Chondrocyte (in vitro differentiated cells): ENCODE data around the gene ABLIM2. TPM values are rescaled to one million over a fixed set of nuclear protein-coding genes. Genes with fewer than 3 reads are reported as not detected.

Experiments
- DNase-seq: peaks from one replicate; pipeline ENCODE4 v3.0.0; 2021; ENCODE audit warnings: mixed read lengths, low spot score
- H3K27ac Mint-ChIP-seq: one replicate; pipeline ENCODE4 v1.8.0; 2021; ENCODE audit warnings: mild to moderate bottlenecking, moderate library complexity, mixed read lengths; ENCODE audit not compliant: unreplicated experiment
- H3K27me3 Mint-ChIP-seq: 2 replicates; pipeline ENCODE4 v1.8.0; 2021; ENCODE audit warnings: low read depth, mixed read lengths
- H3K36me3 Mint-ChIP-seq: 2 replicates; pipeline ENCODE4 v1.8.0; 2021; ENCODE audit warnings: low read depth, mixed read lengths
- H3K4me1 Mint-ChIP-seq: 2 replicates; pipeline ENCODE4 v1.8.0; 2021; ENCODE audit warnings: low read depth, mild to moderate bottlenecking, mixed read lengths
- H3K4me3 Mint-ChIP-seq: one replicate; pipeline ENCODE4 v1.8.0; 2021; ENCODE audit warnings: mild to moderate bottlenecking, moderate library complexity, mixed read lengths; ENCODE audit not compliant: unreplicated experiment
- H3K9me3 Mint-ChIP-seq: 2 replicates; pipeline ENCODE4 v1.8.0; 2021; ENCODE audit warnings: low read depth, mixed read lengths
- total RNA-seq: library from RNA; stranded (reverse); gene quantifications from 3 replicates; pipeline ENCODE4 v1.2.1, GENCODE V29; 2021
- TF ChIP-seq, protein P1 (sequence below): fragments of 200-600 bp; sonication (generic); IDR thresholded peaks from 2 replicates; pipeline ENCODE4 v1.5.0; 2021; ENCODE audit warnings: antibody characterized with exemption, mild to moderate bottlenecking, moderate library complexity

The ABLIM2 gene
- total RNA-seq, 1 donor from 2014 or later: 0.47 TPM

DNA sequence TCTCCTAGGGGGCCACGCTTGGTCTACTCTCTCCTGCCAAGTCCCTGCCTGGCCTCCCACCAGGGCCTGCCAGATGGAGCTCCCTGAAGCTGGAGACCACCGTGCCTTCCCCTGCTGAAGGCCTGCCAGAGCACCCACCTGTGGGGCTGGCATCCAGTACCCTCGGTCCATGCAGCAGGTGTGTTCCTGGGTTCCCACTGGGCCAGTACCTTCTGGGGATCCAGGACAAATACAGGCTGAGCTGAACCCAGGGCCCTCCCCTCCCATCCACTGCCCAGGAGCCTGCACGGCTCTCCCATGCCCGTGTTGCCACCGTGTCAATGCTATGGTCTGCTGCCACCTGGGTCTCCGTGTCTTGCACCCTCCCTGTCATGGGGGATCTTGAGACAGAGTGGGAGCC lies 68.8 kb downstream of the ABLIM2 start:
- TF ChIP-seq, protein P1, sequence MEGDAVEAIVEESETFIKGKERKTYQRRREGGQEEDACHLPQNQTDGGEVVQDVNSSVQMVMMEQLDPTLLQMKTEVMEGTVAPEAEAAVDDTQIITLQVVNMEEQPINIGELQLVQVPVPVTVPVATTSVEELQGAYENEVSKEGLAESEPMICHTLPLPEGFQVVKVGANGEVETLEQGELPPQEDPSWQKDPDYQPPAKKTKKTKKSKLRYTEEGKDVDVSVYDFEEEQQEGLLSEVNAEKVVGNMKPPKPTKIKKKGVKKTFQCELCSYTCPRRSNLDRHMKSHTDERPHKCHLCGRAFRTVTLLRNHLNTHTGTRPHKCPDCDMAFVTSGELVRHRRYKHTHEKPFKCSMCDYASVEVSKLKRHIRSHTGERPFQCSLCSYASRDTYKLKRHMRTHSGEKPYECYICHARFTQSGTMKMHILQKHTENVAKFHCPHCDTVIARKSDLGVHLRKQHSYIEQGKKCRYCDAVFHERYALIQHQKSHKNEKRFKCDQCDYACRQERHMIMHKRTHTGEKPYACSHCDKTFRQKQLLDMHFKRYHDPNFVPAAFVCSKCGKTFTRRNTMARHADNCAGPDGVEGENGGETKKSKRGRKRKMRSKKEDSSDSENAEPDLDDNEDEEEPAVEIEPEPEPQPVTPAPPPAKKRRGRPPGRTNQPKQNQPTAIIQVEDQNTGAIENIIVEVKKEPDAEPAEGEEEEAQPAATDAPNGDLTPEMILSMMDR: no peak
- Mint-ChIP-seq H3K27ac (no peak overlapping the region), H3K36me3 (peaks cover 13% of the 10 kb centered on the region), H3K4me1 (peaks cover 4% of the 10 kb centered on the region), H3K4me3 (no peak overlapping the region), H3K9me3 (peaks cover 19% of the 10 kb centered on the region), H3K27me3 (peaks cover 14% of the 10 kb centered on the region)
- no peak for DNase-seq

DNA sequence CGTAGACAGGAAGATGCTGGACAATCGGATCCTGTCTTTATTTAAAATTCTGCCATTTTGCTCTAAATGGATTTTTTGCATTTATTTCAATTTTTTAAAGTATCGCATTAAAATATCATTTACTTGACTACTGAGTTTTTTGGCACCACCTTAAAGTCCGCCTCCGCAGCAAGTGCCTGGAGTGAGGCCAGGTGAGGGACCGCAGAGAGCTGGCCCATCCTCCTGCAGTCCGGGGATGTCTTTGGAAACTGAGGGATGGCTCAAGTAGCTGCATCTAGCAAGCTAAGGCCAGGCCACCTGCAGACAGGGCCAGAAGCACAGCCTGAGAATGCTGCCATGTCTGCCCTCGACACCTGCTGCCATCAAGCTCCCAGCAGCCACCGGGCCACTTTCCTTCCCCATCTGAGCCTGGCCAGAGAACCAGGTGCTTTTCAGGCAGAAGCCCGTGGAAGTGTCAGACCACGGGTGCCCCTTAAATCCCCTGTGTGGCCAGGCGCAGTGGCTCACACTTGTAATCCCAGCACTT lies 69.6 kb downstream of the ABLIM2 start:
- DNase-seq: no peak
- Mint-ChIP-seq H3K27me3 (peaks cover 14% of the 10 kb centered on the region), H3K4me1 (peaks cover 4% of the 10 kb centered on the region), H3K4me3 (no peak overlapping the region), H3K9me3 (peaks cover 13% of the 10 kb centered on the region), H3K27ac (no peak overlapping the region), H3K36me3 (peaks cover 10% of the 10 kb centered on the region)
- TF ChIP-seq, protein P1: no peak

DNA sequence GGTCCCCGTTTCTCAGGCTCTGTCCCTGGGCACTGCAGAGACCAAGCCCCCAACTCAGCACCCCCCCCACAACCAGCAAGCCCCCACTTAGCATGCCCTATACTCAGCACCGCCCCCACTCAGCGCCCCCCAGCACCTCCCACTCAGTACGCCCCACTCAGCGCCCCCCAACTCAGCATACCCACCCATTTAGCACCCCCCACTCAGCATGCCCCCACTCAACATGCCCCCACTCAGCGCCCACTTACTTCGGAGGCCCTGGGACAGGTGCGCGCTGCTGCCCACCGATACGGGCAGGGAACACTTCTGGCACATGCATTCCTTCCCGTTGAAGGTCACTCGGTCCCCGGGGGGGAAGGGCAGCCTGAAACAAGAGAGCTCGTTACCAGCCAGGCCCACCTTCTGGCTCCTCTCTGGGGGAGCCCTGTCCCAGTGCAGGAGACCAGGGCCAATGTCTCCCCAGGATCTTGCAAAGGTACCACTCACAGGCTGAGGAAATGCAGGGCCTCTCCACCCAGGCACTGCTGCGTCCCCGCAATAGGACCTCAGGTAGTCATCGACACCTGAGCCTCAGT lies 70.6 kb downstream of the ABLIM2 start:
- Mint-ChIP-seq H3K36me3 (peaks cover 2% of the 10 kb centered on the region), H3K4me3 (no peak overlapping the region), H3K9me3 (peaks cover 3% of the 10 kb centered on the region), H3K4me1 (peaks cover 4% of the 10 kb centered on the region), H3K27me3 (peaks cover 17% of the 10 kb centered on the region), H3K27ac (no peak overlapping the region)
- TF ChIP-seq, protein P1: no peak
- DNase-seq: peak; percentile 75

DNA sequence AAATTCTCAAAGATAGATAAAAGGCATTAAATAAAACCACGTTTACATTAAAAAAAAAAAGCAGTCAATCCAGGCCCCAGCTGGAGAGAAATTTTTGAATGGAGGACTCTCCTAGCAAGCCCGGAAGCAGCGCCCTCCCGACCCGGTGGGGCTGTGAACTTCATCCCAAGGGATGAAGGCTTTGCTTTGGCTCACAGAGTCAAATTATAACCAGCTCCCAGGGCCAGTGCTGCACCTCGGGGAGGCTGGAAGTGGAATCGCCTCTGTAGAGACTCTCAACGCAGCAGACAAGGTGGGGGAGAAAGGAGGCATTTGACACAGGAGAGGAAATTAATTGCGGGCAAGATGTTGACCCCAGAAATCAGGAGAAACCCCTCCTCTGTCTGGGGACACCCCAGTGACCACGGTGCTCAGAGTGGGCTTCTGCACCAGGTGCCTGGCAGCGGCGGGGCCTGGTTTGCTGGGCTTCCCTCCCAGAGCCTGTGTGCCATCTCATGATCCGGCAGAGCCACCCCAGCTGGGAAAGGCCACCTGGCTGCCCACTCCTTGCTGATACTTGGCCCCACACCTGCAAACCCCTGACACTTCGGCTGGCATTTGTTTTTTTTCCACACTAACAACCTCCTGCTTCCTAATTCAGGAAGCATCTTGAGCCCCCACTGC lies 71.7 kb downstream of the ABLIM2 start:
- no peaks in the 10 kb centered on the region for H3K9me3 Mint-ChIP-seq
- H3K4me3 Mint-ChIP-seq: no peak overlapping the region
- peaks cover 4% of the 10 kb centered on the region for H3K4me1 Mint-ChIP-seq
- peaks cover 22% of the 10 kb centered on the region for H3K27me3 Mint-ChIP-seq
- H3K36me3 Mint-ChIP-seq: no peaks in the 10 kb centered on the region
- TF ChIP-seq, protein P1: no peak
- no peak overlapping the region for H3K27ac Mint-ChIP-seq
- peak; percentile 27 for DNase-seq

DNA sequence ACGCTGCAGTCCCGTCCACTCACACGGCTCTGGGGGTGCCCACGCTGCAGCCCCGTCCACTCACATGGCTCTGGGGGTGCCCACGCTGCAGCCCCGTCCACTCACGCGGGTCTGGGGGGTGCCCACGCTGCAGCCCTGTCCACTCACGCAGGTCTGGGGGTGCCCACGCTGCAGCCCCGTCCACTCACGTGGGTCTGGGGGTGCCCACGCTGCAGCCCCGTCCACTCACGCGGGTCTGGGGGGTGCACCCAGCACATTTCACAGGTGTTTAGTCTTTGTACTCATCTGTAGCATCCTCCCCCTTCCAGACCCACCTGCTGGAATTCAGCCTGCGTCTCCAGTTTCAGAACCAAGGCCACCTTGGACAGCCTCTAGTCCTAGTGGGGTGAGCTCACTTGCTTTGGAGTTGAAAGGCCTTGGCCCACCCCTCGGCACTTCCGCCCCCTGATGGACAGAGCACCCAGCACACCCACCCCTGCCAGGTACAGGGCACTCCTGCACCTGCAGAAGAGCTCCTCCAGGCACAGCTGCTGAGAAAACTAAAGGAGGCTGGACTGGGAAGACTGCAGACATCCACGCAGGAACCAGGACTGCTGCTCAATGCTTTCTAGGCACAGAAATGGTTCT lies 73.0 kb downstream of the ABLIM2 start:
- peaks cover 4% of the 10 kb centered on the region for H3K4me1 Mint-ChIP-seq
- no peak overlapping the region for H3K4me3 Mint-ChIP-seq
- no peak overlapping the region for H3K27ac Mint-ChIP-seq
- H3K27me3 Mint-ChIP-seq: peaks cover 34% of the 10 kb centered on the region
- DNase-seq: peak; percentile 62
- H3K36me3 Mint-ChIP-seq: peaks cover 2% of the 10 kb centered on the region
- H3K9me3 Mint-ChIP-seq: no peaks in the 10 kb centered on the region
- TF ChIP-seq, protein P1: no peak
